Lung (tissue), 12 donors: Measurements from ENCODE around the gene TRPM3. TPM values are rescaled to one million over a fixed set of nuclear protein-coding genes. Genes with fewer than 3 reads are reported as not detected.

Source experiments
- ATAC-seq: fragments of 200-7000 bp; cut with Tn5 transposase; one replicate; pipeline ENCODE4 v1.9.1; 2020; ENCODE audit warnings: moderate number of reproducible peaks; ENCODE audit not compliant: insufficient read depth, low FRiP score
- DNase-seq, 3 donors: peaks; one replicate each; pipeline ENCODE4 v3.0.0-alpha.2; 2013 to 2017
- H3K27ac ChIP-seq, 2 donors: one replicate each; pipeline ENCODE4 v1.5.1; 2013; ENCODE audit warnings: mild to moderate bottlenecking in 2 of 2, moderate library complexity in 2 of 2, control low read depth in 1 of 2, inconsistent platforms in 1 of 2, low read depth in 1 of 2, low read length in 1 of 2
- H3K27me3 ChIP-seq, 3 donors: one replicate each; pipeline ENCODE4 v1.5.1; 2013; ENCODE audit warnings: low read length in 2 of 3; ENCODE audit not compliant: control insufficient read depth in 3 of 3, insufficient read depth in 3 of 3
- H3K36me3 ChIP-seq, 4 donors: one replicate each; pipeline ENCODE4 v1.5.1; 2013; ENCODE audit warnings: low read length in 4 of 4, mild to moderate bottlenecking in 1 of 4, moderate library complexity in 1 of 4; ENCODE audit not compliant: control insufficient read depth in 4 of 4, insufficient read depth in 4 of 4
- H3K4me1 ChIP-seq, 5 donors: one replicate each; pipeline ENCODE4 v1.5.1; 2013; ENCODE audit warnings: low read length in 5 of 5, mild to moderate bottlenecking in 2 of 5, moderate library complexity in 1 of 5; ENCODE audit not compliant: control insufficient read depth in 5 of 5, insufficient read depth in 5 of 5
- H3K4me3 ChIP-seq: one replicate; pipeline ENCODE4 v1.5.1; 2013; ENCODE audit warnings: mild to moderate bottlenecking, control low read depth, moderate library complexity
- H3K9ac ChIP-seq, 2 donors: one replicate each; pipeline ENCODE4 v1.5.1; 2013; ENCODE audit warnings: low read length in 2 of 2, control low read depth in 1 of 2; ENCODE audit not compliant: insufficient read depth in 1 of 2
- H3K9me3 ChIP-seq, 4 donors: one replicate each; pipeline ENCODE4 v1.5.1; 2013; ENCODE audit warnings: low read length in 3 of 4, mild to moderate bottlenecking in 1 of 4, moderate library complexity in 1 of 4; ENCODE audit not compliant: control insufficient read depth in 4 of 4, insufficient read depth in 3 of 4
- WGBS, 2 donors: extraction: QIAGEN DNeasy Blood & Tissue Kit; methylation state at CpG; one replicate each; pipeline ENCODE4 v1.1.7; 2013; 5-methylcytosine and 5-hydroxymethylcytosine counted together
- polyA plus RNA-seq, 2 donors: library from polyadenylated mRNA; stranded (reverse); fragments of 200-250 nt; gene quantifications; one replicate each; pipeline ENCODE4 v1.2.1, GENCODE V29; 2013
- total RNA-seq, 2 donors: library from RNA; depleted of rRNA in 1 of 2; stranded (reverse); fragments of >200 nt in 1 of 2; gene quantifications; one replicate each; pipeline ENCODE4 v1.2.1, GENCODE V29; 2014 to 2021
- TF ChIP-seq, protein P1 (sequence below): IDR thresholded peaks from 2 replicates; pipeline ENCODE4 v1.5.1; 2012; ENCODE audit warnings: mild to moderate bottlenecking; ENCODE audit errors: control extremely low read depth, extremely low read depth
- donor health status: control.
- donor health status: control.
- donor health status: Bipolar disorder and iron deficiency.
- donor health status: healthy.
- donor health status: DM: yes; HTN: yes; CAD: no.

The TRPM3 gene
- total and polyA plus RNA-seq, 4 donors, result 0.02 to 1.4 (median 0.49) TPM; not detected in 1

DNA sequence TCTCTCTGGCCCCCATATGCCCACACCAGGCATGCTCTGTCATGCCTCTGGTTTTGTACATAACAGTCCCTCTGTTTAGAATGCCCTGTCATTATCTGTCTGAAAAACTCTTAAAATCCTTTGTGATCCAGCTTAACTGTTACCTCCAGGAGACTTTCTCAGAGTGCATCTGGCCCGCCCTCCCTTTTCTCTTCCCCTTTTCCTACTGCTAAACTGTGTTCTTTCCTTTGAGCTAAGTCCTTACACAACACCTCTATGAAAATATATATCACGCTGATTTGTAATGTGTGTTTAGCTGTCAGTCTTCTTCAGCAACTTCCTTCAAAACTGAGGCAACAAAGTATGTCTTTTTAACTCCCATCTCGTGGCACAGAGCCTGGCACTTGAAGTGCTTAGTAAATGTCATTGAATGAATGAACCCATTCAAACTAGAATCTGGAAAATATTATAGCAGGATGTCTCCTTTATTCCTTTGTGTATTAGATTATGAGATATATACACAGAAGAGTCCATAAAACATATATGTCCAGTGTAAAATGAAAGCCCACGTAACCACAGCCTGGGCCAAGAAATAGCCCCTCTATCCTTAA is 540.7 kb downstream of the TRPM3 start:
- no peaks in the 10 kb centered on the region for H3K9me3 ChIP-seq

DNA sequence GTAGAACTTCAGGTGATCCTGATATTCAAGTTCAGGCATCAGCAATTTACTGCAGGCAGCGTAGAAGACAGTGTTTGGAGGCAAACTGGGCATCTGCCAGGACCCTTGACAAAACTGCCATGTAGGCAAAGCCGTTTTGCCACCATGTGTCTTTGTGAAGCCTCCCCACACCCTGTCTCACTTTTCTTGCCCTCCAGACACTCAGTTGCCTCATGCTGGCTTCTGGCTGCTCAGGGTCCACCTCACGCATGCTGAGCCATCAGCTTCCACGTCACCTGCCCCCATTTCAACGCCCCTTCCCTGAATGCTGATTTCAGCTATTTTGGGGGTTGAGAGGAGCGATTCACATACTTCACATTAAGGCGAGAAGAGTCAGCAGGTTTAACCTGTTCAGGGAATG is 541.7 kb downstream of the TRPM3 start:
- TF ChIP-seq, protein P1, sequence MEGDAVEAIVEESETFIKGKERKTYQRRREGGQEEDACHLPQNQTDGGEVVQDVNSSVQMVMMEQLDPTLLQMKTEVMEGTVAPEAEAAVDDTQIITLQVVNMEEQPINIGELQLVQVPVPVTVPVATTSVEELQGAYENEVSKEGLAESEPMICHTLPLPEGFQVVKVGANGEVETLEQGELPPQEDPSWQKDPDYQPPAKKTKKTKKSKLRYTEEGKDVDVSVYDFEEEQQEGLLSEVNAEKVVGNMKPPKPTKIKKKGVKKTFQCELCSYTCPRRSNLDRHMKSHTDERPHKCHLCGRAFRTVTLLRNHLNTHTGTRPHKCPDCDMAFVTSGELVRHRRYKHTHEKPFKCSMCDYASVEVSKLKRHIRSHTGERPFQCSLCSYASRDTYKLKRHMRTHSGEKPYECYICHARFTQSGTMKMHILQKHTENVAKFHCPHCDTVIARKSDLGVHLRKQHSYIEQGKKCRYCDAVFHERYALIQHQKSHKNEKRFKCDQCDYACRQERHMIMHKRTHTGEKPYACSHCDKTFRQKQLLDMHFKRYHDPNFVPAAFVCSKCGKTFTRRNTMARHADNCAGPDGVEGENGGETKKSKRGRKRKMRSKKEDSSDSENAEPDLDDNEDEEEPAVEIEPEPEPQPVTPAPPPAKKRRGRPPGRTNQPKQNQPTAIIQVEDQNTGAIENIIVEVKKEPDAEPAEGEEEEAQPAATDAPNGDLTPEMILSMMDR, result no peak
- H3K9ac ChIP-seq, result no peak overlapping the region
- no peaks in the 10 kb centered on the region for H3K9me3 ChIP-seq
- WGBS, 2 donors, result 77 to 85% methylated on average over 7 of the region's 7 CpGs
- no peaks in the 10 kb centered on the region for H3K27me3 ChIP-seq
- peaks cover under 1 to 8% (median 4%) of the 10 kb centered on the region in 5 donors for H3K4me1 ChIP-seq
- DNase-seq (no peak), ATAC-seq (no peak)
- no peaks in the 10 kb centered on the region for H3K36me3 ChIP-seq
- no peak overlapping the region for H3K4me3 ChIP-seq
- H3K27ac ChIP-seq, result no peak overlapping the region

More for the DNA sequence above, 540.7 kb downstream of the TRPM3 start:
- H3K27ac ChIP-seq, result no peak overlapping the region
- H3K4me3 ChIP-seq, result no peak overlapping the region
- TF ChIP-seq, protein P1, result no peak
- no peak overlapping the region for H3K9ac ChIP-seq
- H3K4me1 ChIP-seq, result peaks cover 0 to 8% (median 6%) of the 10 kb centered on the region in 5 donors
- ATAC-seq (no peak), DNase-seq (no peak)
- 42 to 54% methylated on average over 4 of the region's 4 CpGs for WGBS, 2 donors
- no peaks in the 10 kb centered on the region for H3K27me3 ChIP-seq
- no peaks in the 10 kb centered on the region for H3K36me3 ChIP-seq

DNA sequence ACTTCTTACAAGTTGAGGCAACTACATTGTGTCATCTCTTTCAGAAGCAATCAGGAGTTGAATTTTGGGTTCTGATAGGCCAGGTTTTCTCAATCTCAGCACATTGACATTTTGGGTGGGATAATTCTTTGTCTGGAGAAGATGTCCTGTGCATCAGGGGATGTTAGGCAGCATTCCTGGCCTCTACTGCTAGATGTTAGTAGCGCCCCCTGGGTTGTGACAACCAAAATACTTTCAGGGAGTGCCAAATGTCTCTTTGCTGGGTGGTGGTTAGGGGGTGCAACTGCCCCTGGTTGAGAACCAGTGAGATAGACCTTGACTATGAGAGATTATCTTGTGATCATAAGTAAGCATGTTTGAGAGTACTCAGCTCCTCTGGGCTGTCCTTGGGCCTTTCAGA is 542.7 kb downstream of the TRPM3 start:
- WGBS, 2 donors, result 97 to 100% methylated on average over 1 of the region's 1 CpG
- no peak for DNase-seq

More for the DNA sequence above, 542.7 kb downstream of the TRPM3 start:
- Histone ChIP-seq H3K27ac (no peak overlapping the region), H3K27me3 (no peaks in the 10 kb centered on the region), H3K36me3 (no peaks in the 10 kb centered on the region), H3K9ac (no peak overlapping the region), H3K9me3 (no peaks in the 10 kb centered on the region), H3K4me3 (no peak overlapping the region), H3K4me1 (peaks cover 0 to 16% (median 10%) of the 10 kb centered on the region in 5 donors)
- TF ChIP-seq, protein P1, result no peak
- no peak for ATAC-seq
